NCI-H82 treated with DMSO at 0.1 percent for 48 hours (cell line): ENCODE data around the gene XKR7.
"Not testable (repeated sequence)": the region's sequence is repeated elsewhere in the genome, so short reads cannot be mapped to it uniquely, and the experiment has no call there.

Source experiments
- DNase-seq: peaks from one replicate; lab custom pipeline; 2025; ENCODE audit not compliant: unreplicated experiment; lab: John Stamatoyannopoulos, UW

The XKR7 gene

DNA sequence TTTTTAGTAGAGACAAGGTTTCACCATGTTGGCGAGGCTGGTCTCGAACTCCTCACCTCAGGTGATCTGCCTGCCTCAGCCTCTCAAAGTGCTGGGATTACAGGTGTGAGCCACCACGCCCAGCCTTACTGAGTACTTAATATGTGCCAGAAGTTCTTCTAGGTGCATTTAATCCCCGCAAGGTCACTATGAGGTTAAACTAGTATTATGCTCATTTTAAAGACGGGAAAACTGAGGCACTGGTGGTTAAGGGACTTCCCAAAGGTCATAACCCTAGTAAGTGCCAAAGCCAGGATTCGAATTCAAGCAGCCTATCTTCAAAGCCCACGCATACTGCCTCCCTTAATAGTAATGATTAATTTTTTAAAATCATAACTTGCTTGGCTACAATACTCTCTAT lies 41.6 kb downstream of the XKR7 start:
- no peak for DNase-seq

DNA sequence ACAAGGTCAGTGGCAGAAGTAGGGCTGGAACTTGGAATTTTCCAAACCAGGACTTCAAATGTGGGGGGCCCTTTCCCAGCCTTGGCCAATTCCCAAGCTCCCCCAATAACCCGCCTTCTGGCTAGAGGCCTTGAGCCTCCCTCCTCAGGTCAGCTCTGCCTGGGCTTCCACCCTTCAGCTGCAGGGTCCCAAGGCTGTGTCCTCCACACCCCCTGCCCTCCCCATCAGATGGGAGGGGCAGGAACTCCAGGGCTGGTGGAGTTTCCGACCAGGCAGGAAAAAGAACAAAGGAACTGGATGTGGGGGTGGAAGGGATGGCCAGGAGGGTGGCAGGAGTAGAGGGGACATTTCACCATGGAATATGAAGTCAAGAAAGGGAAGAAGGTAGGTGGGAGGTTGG lies 42.1 kb downstream of the XKR7 start, which contains the start of gene CCM2L:
Gene CCM2L (plus strand): TSS at position 338 of the 400 bp plus-strand sequence. CDS start 17 bp downstream, at position 355.
- no peak for DNase-seq

DNA sequence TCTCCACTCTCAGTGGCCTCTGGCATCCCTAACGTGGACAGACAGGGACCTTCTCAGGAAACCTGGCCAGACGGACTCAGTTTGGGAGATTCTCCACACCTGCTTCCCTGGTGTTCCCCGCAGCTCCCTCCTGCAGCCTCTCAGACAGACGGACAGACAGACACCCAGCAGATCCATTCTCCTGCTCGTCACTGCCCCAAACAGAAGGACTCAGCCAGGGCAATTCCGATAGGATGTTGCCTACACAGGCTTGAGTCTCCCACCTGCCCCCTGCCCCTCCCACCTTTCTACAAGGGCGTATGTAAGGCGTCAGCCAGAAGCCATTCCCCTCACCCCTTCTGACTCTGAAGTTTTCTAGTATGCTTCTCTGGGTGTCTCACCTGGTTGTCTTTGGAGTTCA lies 42.7 kb downstream of the XKR7 start:
- no peak for DNase-seq

DNA sequence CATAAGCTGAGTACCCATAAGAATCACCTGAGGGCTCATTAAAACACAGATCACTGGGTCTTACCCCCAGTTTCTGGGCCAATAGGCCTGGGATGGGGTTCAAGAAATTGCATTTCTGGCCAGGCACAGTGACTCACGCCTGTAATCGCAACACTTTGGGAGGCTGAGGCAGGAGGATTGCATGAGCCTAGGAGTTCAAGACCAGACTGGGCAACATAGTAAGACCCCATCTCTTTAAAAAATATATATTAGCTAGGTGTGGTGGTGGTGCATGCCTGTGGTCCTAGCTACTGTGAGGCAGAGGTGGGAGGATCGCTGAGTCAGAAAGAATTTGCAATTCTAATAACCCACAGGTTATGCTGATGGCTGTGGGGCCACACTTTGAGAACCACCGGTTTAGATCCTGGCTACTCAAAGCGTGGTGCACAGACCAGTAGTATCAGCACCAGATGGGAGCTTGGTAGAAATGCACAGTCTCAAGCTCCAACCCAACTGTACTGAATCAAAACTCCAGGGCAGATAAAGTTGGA lies 44.3 kb downstream of the XKR7 start:
- DNase-seq, result no peak

DNA sequence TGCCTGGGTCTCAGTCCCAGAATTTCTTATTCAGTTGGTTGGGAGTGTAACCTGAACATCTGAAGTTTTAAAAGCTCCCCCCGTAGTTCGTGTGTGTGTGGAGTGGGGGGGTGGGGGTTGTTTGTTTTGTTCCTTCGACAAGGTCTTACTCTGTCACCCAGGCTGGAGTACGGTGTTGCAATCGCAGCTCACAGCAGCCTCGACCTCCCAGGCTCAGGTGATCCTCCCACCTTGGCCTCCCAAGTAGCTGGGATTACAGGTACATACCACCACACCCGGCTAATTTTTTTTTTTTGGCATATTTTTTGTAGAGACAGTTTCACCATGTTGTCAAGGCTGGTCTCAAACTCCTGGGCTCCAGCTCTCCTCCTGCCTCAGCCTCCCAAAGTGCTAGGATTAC lies 45.4 kb downstream of the XKR7 start:
- DNase-seq, result no peak

DNA sequence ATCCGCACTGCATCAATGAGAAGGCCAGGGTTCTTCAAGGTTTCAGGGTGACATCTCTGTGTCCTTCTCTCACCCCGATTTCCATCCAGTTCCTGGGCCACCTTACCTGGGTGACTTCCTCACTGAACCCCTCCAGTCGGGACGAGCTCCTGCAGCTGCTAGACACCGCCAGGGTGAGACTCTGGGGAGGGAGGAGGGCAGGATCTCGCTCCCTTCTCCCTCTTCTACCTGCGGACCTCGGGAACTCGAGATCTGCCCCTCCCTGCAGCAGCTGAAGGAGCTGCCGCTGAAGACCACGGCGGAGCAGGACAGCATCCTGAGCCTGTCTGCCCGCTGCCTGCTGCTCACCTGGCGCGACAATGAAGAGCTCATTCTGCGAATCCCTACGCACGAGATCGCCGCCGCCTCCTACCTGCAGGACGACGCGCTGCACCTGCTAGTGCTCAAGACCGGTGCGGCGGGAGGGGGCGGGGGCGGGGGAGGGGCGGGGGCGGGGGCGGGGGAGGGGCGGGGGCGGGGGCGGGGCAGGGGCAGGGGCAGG lies 49.8 kb downstream of the XKR7 start:
- DNase-seq, result peak; percentile 24

DNA sequence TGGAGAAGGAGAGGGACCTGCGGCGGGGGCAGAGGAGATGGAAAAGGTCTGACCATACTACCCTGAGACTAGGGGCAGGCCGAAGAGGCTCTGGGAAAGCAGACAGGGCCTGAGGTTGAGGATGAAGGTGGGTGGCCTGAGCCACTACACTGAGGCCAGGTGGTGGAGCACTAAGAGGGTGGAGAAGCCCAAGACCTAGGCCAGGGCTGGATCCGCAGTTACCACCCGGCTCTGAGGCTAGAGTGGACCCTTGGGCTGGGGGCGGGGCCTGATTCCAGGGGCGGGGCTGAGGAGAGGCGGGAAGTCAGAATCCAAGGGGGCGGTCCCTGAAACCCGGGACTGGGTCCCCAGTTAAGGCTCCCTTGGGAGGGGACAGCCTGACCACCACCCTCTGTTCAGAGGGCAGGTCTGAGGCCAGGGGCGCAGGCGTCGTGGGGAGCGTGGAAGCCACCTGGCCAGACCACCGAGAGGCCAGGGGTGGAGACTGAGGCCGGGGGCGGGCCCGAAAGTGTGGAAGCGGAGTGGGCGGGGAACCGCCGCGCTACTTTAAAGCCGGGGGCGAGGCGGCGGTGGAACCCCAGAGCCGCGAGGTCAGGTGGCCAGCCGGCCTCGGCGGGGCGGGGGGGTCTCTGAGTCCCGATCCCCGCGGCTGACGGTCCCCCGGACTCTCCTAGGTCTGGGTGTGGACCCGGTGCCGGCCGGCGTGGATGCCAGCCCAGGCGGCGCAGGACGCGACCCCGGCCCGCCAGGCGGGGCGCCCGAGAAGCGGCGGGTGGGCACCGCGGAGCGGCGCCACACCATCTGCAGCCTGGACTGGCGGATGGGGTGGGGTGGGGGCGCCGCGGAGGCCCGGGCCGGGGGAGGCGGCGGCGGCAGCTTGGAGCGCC lies 50.6 kb downstream of the XKR7 start:
- peak; percentile 72 for DNase-seq

DNA sequence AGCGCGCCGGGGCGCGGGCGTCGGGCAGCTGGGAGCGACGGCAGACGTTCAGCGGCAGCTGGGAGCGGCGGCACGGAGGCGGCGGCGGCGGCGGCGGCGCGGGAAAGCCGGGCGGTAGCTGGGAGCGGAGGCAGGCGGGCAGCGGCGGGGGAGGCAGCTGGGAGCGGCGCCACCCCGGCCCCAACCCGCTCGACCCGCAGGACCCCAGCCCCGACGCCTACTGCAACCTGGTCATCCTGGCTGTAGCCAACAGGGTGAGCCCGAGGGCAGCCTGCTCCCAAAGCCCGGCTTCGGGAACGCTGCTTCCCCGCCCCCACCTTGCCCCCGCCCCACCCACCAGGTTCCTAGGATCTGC lies 51.2 kb downstream of the XKR7 start:
- peak; percentile 39 for DNase-seq

DNA sequence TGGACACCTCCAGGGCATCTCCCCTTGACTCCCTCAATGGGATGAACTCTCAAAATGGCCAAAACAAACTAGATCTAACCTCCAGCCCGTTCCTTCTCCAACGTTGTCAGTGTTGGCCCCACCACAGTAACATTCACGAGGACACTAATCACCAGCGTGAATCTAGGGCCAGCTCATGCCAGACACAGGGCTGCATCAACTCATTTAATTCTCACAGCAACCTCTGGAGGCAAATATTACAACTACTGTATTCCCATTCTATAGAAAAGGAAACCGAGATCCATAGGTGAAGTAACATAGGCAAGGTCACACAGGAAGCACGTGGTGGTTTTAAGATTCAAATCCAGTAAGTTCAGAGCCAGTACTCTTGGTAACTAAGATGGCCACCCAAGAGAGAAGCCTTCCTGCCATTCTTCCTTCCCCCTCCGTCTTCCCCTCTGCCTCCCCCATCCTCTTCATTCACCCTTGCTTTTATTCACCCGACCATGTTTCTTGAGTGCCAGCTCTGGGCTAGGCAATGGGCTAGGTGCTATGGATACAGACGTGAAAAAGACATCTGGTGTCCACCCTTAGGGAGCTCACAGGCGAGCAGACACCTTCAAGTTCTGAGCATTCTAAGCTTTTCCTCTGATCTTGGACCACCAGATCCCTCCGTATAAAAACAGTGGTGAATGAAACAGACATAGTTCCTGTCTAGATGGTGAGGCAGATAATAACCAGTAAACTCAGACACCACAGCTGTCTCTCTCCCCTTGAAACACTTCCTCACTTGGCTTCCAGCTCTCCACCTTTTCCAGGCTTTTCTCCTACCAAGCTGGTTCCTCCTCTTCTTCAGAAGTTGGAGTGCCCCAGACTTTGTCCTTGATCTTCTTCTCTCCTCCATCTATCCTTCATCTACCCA lies 51.9 kb downstream of the XKR7 start:
- DNase-seq, result no peak

DNA sequence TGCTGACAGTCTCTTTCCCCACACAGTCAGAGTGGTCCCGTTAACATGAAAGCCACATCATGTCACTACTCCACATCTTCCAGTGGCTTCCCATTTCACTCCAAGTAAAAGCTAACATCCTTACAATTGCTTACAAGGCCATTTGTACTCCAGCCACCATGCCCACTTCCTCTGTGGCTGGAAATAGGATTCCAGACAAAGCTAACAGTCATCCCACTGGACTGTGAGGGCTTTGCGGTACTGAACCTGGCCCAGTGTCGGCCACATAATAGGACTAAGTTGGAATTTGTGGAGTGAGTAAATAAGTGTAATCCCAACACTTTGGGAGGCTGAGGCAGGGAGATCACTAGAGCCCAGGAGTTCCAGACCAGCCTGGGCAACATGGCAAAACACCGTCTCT lies 53.1 kb downstream of the XKR7 start:
- DNase-seq, result no peak

DNA sequence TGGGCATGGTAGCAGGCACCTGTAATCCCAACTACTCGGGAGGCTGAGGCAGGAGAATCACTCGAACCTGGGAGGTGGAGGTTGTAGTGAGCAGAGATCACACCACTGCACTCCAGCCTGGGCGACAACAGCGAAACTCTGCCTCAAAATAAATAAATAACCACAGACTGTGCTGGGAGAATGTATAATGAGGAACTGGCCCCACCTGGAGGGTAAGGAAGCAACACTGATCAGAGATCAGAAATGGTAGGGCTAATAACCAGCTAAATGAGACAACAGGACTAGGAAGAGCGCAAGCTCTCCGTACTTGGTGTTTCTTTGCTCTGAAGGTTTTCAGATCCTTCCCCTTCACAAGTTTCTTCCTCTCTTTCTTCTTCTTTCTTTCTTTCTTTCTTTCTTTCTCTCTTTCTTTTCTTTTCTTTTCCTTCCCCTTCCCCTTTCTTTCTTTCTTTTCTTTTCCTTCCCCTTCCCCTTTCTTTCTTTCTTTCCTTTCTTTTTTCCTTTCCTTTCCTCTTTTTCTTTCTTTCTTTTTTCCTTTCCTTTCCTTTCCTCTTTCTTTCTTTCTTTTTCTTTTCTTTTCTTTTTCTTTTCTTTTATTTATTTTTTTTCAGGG lies 56.8 kb downstream of the XKR7 start:
- no peak for DNase-seq

DNA sequence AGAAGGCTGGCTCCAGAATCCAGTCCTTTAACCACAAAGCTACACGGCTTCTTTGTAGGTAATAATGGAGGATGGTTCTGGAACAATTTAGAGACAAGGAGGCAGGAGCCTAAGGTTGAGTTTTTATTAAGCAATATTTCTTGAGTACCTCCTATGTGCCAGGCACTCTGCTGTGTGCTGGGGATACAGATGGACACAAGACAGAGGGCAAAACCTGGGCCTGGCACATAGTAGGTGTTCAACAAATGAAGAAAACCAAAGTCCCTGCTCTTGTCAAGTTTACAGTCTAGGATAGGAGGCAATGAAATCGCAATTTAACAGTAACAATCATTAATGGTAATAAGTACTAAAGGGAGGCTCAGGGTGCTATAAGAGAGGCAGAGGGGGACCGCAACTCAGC lies 59.7 kb downstream of the XKR7 start:
- no peak for DNase-seq

DNA sequence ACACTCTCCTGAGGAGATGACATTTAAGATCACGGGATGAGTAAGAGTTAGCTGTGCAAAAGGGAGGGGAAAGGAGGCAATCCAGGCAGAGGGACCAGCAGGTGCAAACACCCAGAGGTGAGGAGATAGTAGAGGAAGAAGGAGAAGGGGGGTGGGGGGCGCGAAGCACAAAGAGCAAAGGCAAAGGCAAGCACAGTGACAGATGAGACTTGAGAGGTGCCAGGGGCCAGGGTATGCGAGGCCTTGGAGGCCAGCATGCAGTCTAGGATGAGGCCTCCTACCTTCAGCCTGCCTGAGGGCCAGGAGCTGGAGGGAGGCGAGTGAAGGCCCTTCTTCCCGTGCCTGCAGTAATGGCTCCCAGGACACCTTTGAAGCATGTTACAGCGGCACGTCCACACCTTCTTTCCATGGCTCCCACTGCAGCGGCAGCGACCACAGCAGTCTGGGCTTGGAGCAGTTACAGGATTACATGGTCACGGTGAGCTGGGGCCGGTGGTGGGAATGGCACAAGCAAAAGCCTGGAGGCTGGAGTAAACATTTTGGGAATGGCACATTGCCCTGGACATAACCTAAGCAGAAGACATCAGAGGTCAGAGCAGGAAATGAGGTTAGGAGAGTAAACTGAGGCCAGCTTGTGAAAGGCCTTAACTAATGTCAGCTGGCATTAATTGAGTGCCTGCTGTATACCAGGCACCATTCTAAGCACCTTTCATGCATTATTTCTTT lies 60.9 kb downstream of the XKR7 start:
- peak; percentile 60 for DNase-seq

DNA sequence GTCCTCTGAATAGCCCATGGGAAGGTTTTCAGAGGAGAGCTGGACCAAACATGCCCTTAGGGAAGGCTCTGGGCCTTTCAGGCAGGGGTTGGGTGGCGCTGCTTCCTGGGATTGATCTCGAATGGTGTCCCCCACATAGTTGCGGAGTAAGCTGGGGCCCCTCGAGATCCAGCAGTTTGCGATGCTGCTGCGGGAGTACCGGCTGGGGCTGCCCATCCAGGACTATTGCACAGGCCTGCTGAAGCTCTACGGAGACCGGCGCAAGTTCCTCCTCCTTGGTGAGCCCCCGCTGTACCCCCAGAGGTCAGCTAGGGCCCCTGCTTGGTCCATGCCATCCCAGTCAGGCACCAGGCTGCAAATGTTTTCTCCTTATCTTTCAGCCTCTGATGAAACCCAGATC lies 61.6 kb downstream of the XKR7 start:
- no peak for DNase-seq

DNA sequence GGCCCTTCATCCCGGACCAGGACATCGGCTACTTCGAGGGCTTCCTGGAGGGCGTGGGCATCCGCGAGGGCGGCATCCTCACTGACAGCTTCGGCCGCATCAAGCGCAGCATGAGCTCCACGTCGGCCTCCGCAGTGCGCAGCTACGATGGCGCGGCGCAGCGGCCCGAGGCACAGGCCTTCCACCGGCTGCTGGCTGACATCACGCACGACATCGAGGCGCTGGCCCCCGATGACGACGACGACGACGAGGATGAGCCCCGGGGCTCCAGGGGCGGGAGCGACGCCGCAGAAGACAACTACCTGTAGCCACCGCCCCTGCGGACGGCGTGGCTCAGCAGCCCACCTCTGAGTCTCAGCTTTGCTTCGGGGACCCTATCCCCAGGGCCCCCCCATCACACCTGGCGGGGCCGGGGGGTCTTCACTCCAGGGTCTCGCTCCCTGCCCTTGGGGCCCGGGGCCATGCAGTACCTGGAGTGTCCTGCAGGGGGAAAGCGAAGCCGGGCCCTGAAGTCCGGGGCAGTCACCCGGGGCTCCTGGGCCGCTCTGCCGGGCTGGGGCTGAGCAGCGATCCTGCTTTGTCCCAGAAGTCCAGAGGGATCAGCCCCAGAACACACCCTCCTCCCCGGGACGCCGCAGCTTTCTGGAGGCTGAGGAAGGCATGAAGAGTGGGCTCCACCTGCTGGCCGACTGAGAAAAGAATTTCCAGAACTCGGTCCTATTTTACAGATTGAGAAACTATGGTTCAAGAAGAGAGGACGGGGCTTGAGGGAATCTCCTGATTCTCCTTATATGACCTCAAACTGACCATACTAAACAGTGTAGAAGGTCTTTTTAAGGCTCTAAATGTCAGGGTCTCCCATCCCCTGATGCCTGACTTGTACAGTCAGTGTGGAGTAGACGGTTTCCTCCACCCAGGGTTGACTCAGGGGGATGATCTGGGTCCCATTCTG lies 63.3 kb downstream of the XKR7 start:
- DNase-seq, result peak; percentile 64

DNA sequence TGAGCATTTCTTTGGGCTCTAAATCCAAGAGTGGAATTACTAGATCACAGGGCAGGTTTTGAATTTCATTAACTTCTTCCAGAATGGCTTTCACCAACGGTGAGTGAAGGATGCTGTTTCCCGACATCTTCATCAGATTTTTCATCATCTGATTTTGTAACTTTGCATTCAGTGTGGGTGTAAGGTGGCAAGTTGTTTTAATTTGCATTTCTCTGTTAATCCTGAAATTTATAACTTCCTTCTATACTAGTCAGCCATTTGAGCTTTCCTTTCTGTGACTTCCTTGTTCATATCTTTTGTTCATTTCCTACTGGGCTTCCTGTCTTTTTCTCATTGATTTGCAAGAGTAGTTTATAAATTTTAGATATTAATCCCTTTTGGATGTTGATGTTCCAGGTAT lies 65.4 kb downstream of the XKR7 start:
- DNase-seq, result no peak

DNA sequence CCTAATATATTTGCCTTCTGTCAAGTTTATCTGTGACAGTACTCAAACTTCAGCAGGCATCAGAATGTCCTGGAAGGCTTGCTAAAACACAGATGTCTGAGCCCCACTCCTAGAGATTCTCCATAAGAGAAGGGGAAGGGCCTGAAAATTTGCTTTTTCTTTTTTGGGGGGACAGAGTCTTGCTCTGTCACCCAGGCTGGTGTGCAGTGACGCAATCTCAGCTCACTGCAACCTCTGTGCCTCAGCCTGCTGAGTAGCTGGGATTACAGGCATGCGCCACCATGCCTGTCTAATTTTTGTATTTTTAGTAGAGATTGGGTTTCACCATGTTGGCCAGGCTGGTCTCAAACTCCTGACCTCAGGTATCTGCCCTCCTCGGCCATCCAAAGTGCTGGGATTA lies 65.8 kb downstream of the XKR7 start:
- not testable (repeated sequence) for DNase-seq

DNA sequence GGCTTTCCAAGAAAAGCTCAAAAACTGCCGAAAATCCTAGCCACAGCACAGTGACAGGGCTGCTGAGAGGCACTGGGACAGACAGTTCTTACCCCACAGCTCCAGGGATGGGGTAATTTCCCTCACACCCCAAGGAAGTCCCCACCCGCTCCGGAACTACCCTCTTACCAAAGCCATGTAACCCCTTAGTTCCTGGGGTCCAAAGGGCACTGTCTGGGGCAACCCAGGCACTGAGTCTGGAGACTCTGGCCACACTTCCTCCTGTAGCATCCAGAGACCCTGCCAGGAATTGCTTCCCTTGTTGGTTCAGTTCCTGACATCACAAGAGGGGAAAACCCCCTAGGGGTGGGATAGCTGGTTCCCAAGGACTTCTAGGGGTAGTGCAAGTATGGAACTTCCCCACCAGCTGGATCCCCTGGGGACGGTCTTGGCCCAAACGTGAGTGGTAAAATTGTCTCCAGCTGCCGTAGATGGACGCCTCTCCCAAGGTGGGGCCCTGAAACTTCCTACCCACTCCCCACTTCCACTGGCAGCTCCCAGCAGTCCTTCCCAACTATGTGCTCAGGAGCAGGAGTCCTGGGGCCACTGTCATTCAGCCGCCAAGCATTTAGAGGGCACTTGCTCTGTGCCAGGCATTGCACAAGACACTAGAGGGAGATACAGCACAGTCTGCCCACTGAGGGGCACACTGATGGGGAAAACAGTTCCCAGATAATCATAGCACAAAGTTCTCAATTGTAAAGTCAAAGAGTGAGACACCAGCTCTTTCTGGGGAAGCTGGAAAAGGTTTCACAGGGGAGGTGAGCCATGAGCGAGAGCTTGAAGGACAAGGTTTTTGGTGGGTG lies 66.9 kb downstream of the XKR7 start:
- DNase-seq, result no peak
